Measurements from ENCODE around the gene PDZD4. TPM values are rescaled to one million over a fixed set of nuclear protein-coding genes. Genes with fewer than 3 reads are reported as not detected.

PDZD4 gene
- total RNA-seq, 1 donor: 0.09 TPM

DNA sequence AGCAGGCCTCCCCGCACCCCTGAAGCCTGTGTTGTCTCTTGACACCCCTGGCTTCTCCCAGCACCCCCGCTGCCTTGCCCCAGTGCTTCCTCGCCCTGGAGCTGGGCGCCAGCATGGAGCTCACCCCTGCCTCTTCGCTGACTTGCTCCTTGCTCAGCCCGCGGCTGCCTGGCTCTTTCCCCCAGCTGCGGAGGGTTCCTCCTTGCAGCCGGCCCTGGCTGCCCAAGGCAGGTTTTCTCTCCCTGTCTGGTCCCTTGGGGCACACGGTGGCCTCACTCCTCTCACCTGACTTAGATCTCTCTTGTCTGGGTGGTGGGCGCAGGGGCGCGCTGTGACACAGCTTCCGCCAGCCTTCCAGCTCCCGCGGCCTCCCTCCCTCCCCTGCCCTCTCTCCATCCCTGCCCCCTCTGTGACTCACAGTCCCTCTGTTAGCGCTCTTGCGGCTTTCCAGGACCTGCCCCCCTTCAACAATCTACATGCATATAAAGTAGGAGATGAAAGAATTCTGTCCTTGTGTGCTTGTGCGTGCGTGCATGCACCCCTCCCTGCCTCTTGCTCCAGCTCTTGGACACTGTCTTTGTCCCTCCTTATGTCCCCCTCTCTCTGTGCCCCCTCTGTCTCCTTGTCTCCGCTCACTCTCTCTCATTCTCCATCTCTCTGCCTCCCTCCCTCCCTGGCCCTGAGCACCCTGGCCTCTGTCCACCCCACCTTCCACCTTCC is 64.1 kb downstream of the PDZD4 start:
- DNase-seq (ENCODE audit: low read depth): peak; percentile 53
- peak overlapping the region; percentile 47 for H3K4me3 ChIP-seq (ENCODE audit: low read depth, low read length)
- TF ChIP-seq, protein P1, sequence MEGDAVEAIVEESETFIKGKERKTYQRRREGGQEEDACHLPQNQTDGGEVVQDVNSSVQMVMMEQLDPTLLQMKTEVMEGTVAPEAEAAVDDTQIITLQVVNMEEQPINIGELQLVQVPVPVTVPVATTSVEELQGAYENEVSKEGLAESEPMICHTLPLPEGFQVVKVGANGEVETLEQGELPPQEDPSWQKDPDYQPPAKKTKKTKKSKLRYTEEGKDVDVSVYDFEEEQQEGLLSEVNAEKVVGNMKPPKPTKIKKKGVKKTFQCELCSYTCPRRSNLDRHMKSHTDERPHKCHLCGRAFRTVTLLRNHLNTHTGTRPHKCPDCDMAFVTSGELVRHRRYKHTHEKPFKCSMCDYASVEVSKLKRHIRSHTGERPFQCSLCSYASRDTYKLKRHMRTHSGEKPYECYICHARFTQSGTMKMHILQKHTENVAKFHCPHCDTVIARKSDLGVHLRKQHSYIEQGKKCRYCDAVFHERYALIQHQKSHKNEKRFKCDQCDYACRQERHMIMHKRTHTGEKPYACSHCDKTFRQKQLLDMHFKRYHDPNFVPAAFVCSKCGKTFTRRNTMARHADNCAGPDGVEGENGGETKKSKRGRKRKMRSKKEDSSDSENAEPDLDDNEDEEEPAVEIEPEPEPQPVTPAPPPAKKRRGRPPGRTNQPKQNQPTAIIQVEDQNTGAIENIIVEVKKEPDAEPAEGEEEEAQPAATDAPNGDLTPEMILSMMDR (IDR thresholded peaks at IDR 0.05; ENCODE audit: insufficient read depth, low read length): no peak

DNA sequence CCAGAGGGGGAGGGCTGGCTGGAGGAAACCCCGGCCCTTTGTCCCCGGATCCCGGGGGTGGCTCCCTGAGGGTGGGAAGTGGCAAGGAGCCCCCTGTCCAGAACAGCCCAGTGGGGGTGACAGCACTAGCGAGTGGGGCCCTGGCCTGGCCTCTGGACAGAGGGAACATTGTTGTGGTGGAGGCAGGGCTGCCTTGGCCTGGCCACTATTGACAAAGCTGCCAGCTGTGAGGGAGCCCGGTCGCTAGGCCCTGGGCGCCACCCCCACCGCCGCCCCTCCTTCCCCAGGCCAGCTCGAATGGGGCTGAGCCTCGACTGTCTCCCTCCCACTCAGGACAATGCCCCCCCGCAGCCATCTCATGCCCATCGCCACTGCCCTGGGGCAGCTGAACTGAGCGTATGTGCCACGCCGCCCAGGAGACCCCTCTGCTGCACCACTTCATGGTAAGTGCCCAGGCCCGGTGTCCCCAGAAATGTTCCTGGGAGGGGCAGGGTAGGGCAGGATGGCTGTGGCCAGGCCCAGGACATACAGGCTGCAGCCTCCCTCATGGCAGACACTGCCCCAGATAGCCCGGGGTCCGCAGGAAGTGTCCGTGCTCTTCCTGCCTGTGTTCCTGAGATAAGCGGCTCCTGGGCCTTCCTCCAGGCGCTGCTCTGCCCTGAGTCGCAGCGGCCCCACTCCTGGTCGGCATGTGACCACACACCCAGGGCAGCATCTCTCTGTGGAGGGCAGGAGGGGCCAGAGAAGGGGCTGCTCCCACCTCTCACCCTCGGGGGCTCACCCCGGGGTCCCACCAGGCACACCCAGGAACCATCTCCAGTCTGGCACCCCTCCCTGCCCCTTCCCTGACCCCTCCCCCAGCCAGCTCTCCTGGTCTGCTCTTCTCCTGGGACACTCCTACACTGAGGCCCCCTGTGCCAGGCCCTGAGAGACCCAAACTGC is 64.9 kb downstream of the PDZD4 start:
- no peak for DNase-seq (ENCODE audit: low read depth)
- H3K4me3 ChIP-seq (ENCODE audit: low read depth, low read length): peak overlapping the region; percentile 47
- TF ChIP-seq, protein P1 (IDR thresholded peaks at IDR 0.05; ENCODE audit: insufficient read depth, low read length): no peak

DNA sequence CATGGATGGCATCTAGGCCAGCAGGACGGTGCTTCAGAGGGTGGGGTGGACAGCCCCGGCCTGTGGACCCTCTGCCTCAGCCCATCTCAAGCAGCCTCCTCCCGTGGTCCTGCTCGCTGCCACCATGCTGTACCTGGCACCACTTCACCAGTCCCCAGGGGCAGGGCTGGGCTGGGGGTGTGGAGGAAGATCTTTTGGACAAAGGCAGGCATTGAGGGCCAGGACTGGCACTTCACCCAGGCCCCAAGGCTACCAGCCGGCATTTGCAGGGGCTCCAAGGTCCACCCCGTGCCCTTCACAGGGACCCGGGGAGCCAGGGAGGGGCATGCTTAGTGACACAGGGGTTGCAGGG is 65.6 kb downstream of the PDZD4 start:
- TF ChIP-seq, protein P1 (IDR thresholded peaks at IDR 0.05; ENCODE audit: insufficient read depth, low read length): no peak
- no peak for DNase-seq (ENCODE audit: low read depth)
- H3K4me3 ChIP-seq (ENCODE audit: low read depth, low read length): peak overlapping the region; percentile 57

DNA sequence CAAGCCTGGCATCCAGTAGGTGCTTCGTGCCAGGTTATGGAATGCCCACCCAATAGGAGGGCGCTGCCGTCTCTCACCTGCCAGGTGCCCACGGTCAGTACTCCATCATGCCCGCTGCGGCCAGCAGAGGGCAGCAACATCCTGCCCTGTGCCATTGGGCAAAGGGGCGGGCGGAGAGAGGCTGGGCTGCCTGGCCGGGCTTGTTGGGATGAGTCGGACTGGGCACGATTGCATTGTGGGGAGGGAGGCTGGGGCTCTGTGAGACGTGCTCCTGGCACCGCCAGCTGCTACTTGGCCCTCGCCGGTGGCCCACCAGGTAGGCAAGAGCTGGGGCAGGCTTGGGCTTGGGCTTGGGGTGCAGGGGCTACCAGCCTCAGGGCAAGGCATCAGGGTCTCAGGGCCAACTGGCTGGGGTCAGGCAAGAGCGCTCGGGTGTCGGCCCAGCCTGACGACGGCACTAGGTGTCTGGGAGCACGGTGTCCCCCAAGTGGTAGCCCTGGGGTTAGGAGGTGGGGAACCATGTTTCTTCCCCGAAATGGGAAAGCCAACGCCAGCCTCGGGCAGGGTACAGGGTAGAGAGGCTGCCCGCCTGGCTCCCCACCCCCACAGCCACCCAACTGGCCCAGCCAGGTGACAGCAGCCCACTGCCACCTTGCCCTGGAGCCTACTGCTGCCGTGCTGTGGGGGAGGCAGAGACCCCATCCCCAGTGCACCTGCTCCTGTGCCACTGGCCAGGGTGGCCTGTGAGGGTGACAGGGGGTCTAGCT is 66.2 kb downstream of the PDZD4 start, which contains the start of gene PLXNB3:
Gene PLXNB3, plus strand, starts transcription at position 261 of the 767 bp plus-strand sequence. CDS start 1,287 bp downstream, outside the sequence.
- peak within 1 kb of the TSS; percentile 57 for H3K4me3 ChIP-seq (ENCODE audit: low read depth, low read length)
- TF ChIP-seq, protein P1 (IDR thresholded peaks at IDR 0.05; ENCODE audit: insufficient read depth, low read length): peak; percentile 79
- DNase-seq (ENCODE audit: low read depth): peak; percentile 59

DNA sequence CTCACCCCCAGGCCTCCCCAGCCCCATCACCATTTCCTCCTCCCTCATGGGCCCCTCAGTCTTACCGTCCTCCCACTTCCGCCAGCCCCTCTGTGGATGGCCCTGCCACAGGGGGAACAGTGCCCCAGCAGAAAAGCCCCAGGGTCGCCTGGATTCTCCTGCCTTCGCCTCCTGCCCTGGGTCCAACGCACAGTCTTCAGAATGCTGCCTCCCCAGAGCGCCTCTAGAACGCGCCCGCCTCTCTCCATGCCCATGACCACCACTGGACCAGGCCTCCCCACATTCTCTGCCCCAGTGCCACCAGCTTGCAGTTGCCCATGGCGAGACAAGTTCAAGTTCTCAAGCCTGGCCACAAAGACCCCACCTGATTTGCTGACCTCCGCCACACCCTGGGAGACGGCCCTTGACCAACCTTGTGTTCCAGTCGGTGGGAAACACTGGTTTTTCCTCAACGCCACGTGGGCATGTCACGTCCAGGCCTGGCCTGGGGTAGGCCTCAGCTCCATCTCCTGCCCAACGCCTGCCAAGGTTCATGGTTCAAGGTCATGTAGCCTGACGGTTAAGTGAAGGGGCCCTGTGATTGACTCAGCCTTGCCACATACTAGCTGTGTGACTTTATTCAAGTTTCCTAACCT is 66.9 kb downstream of the PDZD4 start:
- H3K4me3 ChIP-seq (ENCODE audit: low read depth, low read length): no peak overlapping the region
- TF ChIP-seq, protein P1 (IDR thresholded peaks at IDR 0.05; ENCODE audit: insufficient read depth, low read length): no peak
- no peak for DNase-seq (ENCODE audit: low read depth)

DNA sequence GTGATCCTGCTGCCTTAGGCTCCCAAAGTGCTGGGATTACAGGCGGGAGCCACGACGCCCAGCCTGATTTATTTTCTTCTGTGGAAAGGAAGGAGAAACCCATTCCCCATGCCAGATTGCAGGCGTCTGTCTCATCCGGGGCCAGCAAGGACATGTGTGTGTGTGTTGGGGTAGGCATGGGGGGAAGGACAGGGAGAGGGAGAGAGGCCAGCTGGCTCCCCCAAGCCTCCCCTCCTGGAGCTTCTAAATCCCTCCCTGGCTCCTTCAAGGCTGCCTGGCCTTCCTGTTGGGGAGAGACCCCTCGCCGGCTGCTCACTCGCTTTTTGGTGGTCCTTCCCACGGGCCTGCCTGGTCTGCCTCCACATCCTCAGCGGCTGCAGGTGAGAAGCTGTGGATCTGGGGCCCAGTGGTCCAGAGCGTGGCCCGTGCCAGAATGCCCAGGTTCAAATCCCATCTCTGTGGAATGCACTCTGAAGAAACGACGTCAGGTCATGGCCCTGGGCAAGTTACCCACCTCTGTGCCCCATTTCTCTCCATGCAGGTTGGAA is 67.6 kb downstream of the PDZD4 start:
- H3K4me3 ChIP-seq (ENCODE audit: low read depth, low read length): no peak overlapping the region
- TF ChIP-seq, protein P1 (IDR thresholded peaks at IDR 0.05; ENCODE audit: insufficient read depth, low read length): no peak
- DNase-seq (ENCODE audit: low read depth): no peak

All from fibroblast of the aortic adventitia (primary cell).